HuH-7 (cell line): Measurements from ENCODE around the gene POLG.

Experiments
- DNase-seq: peaks from one replicate; pipeline ENCODE4 v3.0.0; 2011; ENCODE audit warnings: low spot score

Gene POLG

DNA sequence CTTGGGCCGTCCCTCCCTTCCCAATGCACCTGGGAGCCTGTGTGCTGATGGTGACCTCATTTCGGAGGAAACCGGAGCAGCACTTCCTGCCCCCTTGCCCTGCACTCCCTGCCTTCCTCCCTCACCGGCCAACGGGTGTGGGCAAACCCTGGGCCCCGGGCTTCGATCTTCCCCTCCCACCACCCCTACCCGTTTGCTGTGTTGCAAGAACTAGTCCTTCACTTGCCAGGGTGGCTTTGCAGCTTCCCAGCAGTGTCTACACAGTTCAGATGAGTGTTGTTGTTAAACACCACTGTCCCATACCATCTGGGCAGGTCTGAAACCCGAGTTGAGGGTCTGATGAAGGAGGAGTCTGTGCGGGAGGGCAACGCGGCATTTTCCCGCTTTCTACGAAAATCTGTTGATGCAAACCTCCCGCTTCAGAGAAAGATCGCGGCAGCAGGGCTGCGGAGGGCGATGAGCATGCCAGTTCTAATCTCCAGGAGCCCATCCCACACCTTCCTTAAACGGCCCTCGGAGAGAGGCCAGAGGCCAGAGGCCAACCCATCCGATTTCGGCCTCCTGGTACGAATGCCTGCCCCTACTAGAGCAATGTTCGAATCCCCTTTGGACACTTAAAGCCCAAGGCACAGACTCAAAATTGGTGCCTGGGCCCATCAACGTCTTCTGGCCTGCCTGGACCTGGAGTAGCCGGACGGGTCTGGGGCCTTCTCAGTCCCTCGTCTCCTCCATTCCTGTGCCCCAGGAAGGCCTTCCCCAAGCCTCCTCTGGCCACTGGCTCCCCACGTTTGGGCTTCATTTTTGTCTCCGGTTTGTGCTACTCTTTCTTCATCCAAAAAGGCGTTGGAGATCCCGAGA lies 35.7 kb upstream of the POLG start:
- DNase-seq: no peak

DNA sequence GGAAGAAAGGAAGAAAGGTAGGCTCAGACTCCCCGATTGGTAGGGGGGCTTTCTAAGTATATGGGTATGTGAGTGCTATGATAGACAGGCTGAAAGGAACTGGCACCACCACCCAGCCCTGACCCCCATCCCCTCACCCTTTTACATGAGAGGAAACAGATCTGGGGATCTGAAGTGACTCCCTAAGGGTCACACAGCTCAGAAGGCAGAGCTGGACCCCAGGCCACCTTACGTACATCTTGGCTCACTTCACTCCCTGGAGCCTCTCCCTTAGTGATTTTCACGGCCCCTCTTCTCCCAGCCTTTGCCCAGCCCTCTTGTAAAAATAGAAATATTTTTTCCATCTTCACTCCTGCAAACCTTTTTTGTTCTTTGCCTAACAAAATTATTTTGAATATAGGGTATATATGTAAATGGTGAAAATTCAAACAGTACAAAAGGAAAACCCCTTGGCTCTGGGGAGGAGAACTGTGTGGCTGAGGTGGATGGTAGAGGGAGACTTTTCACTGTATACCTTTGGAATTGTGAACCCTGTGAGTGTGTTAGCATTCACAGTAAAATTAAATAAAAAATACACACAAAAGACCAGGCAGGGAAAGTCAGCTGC lies 34.8 kb upstream of the POLG start:
- DNase-seq: no peak

DNA sequence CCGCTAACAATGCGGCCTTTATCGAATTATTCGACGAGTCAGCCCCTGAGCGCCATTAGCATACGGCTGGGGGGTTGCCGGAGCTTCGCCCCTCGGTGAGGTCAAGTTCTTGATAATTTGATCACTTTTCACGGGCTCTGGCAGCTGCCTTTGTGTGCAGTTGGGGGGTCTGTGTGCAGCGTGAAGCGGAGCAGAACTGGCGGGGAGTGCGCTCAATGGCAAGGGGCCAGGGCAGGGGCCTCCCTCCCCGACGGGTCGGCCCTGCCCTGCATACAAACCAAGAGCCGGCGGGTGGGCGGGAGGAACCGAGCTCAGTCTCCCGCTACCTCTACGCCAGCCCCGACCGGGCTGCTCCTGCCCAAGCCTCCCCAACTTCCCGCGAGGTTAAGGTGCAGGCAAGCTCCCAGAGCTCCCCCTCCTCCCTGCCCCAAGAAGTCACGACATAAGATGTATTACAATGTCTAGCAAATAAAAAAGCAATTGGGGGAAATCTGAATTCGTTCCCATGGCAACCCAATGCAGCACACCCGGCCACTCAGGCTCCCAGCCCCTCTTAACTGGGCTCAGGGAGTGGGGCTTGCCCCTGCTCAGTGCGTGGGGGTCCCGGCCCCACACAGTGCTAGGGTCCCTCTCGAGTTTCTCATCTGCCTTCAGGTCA lies 34.1 kb upstream of the POLG start:
- no peak for DNase-seq

DNA sequence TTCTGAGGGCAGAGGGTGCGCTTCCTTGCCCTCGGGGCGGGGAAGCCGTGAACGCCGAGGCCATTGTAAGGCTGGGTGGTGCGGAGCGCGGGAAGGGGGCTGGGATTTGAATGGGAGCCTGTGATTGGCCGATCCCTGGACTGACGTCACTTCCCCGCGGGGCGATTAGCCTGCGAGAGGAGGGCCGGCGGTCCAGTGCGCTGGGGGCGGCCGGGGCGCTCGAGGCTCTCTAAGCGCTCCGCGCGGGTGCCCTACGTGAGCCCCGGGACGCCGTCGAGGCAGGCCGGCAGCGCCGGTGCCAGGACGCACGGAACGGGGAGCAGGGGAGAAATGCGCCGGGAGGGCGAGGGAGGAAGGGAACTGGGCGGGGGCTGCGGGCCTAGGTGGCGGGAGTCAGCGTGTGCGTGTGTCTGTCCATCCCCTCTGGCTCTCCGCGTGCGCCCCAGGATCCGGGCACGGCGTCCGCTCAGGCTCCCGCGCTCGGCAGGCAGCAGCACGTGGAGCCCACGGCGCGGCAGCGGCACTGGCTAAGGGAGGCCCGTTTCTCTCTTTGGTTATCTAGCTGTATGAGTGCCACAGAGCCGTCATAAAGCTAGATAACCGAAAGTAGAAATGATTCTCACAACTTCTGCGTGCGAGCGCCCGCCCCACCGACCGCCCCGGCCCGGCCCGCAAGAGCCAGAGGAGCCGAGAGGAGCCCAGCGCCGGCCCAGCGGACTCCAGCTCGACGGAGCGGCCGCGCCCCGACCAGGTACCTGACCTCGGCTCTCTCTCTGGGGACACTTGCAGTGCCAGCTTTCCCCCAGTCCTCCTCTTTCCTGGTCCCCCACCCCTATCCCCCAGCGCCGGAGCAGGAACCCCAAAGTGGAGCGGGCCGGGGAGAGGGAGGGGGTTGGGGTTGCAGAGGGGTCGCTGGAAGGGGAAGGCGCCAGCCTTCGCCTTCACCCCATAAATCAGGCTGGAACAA lies 33.1 kb upstream of the POLG start:
- no peak for DNase-seq

DNA sequence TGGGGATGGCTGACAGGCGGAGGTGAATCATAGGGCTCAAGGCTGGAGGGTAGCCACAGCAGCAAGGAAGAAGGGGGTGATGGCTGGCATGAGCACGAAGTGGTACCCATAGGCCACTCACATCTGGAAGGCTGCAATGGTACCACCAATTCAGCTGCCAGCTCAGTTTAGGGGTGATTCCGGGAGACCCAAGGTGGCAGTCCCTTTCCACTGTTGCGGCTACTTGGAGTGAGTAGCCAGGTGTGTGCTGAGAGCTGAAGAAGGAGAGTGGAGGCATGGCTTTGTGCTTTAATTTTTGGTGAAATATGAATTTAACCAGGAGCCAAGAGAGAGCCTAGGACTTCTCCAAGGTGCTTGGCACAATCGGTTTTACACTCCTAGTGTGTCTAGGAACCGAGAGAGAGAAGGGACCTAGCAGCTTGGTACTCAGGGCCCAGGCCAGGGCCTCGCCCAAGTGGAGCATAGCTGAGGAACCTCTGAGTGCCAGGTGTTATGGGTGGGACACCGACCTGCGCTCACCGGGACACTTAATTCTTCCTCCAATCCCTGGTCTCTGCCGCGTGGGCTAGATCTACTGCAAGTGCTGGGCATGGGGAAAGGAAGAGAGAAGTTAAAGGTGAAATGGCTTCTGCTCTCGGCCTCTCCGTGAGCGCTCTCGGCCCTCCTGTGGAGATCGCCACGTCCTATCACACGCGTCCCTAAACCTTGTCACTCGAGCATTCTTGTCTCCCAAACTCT lies 32.2 kb upstream of the POLG start:
- DNase-seq: no peak

DNA sequence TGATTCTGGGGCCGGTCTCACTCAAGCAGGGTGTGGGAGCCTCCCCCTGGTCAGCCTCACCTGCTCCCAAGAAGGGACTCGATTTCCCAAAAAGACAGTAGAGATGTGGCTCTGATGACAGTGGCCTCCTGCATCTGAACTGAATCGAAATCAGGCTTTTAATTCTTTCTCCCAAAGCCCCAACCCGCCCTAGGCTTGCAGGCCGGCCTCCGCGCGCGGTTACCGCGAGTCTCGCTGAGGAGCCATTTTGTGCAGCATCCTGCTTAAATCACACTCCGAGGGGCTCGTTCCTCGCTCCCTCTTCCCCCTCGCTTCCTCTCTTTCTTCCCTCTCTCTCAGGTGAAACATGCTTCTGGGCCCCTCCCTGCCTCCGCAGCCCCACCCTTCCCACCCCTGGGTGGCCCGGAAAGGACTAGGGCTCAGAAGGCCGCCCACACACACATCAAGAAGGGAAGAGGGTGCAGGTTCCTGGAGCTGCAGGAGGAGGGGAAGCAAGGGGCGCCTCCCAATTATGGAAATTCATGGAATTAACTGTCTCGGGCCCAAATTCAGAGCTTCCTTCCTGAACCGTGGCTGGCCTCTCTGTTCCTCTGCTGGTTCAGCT lies 30.9 kb upstream of the POLG start:
- no peak for DNase-seq

DNA sequence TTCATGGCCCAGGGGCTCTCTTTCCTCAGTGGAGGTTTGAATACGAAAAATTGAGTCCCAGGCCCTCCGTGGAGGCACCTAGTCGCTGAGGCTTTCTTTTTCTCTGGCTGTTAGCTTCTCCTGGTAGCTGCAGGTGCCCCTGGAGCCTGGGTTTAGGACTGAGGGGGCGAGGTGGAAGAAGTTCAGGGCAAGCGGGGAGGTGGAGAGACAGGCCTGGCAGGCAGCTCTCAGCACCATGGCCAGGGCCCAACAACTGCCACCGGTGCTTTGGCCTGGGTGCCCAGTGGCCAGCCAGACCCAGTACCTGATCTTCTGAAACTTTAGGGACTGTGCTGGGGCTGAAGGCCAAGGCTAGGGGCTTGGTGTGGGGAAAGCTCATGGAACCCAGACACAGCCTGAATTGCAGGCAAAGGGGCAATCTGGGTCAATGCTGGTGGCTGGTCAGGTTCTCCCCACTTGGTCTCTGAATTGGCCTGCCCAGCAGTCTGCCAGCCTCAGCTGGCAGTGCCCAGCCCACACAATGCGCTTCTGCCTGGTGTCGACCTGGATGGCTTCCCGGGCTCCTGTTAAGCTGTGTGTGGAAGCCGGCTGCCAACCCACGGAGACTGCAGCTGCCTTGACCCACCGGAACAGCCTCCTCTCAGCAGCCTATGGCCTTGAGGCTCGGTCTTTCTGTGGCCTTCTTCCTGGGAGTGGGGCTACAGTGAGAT lies 30.3 kb upstream of the POLG start:
- no peak for DNase-seq

DNA sequence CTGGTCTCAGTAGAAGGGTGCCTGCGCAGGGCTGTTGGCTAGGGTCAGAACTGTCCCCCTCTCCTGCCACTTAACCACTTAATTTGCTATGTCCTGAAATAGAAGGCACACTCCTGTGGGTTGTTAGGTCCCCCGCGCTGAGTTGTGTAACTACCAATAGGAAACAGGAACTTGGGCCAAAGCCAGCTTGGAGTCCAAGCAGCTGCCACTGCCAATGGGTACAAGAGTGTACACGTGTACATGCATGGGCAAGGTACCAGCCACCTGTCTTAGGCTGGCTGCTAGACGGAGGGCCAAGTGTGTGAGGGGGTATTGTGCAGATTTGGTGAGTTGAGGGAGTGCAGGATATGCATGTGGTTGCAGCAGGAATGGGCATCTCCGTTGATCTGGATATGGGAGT lies 29.7 kb upstream of the POLG start:
- no peak for DNase-seq

DNA sequence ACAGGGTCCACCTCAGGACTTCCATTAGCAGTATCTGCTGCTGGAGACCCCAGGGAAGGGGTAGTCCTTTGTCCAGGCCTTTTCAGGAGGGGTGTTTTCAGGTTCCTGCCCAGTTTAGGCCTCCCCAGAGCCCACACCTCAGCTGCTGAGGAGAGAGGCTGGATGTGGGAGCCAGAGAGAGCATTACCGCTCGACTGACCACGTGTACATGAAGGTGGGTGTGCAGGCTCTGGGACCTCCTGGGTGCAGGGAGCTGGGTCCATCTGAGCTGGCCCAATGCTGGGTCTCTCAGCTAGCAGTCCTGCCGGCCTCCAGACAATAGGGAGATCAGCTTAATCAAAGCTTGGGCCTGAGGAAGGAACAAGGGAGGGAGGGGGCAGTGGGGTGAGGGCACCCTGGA lies 29.1 kb upstream of the POLG start:
- DNase-seq: no peak

DNA sequence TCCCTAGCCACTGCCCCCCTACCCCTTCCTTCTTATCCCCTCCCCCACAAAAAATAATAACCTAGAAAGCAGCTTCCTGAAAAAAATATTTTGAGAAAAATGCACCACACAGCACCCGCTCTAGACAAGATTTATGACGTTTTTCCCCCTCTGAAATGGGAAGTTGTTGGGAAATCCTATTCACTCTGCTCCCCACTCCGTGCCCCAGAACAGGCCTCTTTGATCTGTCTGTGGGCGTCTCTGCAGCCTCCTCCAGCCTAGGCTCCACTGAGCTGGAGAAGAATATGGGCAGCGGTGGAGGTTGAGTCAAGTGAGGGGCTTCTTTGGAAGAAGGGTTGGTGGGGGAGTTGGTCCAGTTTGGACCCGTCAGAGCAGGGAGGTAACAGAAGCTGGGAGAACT lies 28.5 kb upstream of the POLG start:
- no peak for DNase-seq

DNA sequence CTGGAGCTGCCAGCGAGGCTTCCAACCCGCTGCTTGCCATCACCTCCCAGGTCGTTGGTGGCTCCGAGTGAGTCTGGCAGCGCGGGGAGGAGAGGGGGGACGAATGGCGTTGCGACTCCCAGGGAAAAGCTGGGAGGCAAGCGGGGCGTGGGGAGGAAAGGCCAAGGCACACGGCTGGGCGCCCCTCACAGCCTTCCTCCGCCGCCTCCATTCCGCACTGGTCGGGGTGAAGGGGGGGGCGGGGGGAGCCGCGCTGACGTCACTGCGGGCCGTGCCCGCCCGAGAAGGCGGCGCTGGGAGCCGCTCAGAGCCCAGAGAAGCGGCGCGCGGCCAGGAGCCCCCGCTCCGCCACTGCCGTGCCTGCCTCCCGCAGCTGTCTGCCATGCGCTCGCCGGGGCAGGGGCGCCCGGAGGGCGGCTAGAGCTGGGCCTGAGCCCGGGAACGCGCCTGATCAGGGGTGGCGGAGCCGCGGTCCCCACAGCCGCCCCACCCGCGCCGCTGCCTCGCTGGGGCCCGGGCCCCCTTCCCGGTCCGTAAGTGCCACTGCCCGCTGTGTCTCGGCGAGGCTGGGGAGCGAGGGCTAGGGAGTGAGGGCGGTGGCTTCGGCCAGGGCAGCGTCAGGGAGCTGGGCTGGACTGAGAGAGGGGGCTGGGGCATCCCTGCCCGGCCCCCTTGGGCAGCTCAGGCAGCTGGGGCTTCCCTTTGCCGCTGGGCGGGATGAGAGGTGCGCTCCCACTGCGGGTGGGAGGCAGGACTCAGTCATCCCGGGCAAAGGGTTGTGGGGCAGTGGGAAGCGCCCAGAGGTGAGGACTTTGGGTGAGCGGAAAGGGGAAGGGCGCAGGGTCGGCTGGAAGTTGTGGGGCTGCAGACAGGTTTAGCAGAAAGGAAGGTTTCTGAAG lies 27.8 kb upstream of the POLG start:
- DNase-seq: no peak

DNA sequence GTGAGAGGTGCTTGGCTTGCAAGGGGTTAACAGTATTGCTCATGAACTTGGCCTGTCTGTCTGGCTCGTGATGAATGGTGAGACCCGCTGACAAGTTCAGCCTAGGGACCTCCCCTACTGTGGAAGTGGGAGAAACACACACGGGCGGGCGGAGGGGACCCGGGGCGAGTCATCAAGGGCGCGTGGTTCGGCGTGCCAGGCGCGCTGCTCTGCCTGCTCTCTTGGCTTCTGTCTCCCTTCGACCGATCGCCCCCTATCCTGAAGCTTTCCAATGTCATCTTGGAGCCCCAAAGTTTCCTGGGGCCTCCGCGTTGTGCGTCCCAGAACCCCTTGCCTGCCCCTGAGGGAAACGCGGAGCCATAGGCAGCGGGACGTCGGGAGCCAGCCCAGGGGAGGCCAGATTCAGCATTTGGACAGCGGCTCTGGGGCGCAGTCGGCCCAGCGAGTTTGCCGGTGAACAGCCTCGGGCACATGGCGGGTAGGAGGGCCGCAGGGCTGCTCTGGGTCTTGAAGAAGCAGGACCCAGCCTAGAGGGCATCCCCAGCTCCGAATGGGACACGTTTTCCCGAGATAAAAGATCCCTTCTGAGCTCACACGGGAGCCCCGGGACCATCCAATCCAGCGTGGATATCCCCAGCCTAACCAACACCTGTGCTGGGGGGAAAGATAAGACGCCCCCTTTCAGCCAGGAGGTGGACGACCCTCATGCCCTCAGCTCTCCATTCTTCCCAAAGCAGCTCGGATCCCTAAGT lies 27.0 kb upstream of the POLG start:
- peak; percentile 99 for DNase-seq

DNA sequence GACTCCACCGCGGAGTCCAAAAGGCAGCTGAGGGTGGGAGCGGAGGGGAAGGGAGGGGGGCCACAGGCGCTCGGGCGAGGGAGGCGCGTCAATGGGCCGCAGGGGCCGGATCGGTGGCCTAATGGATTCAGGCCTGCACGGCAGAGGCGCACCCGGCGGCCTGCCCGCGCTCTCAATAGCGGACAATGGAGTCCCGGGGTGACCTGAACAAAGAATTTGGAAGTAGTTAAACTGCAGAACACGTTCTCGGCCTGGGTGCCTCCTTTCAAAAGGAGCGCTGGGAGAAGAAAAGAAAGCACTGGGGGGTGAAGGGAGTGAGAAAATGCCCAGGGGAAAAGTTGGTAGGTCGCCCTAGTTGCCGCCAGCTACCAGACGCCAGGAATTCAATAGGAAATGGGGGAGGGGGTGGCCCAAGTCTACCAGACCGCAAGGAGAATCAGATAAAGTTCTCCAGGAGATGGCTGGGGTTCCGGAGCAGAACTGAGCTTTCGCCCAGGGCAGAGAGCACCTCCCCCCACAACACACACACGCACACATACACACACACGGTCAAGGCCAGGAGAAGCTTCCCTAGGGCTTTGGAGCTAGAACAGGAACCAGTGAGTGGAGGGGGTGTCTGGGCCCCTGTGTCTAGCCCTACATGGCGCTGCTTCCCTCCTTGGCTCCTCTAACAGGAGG lies 25.8 kb upstream of the POLG start:
- DNase-seq: no peak

DNA sequence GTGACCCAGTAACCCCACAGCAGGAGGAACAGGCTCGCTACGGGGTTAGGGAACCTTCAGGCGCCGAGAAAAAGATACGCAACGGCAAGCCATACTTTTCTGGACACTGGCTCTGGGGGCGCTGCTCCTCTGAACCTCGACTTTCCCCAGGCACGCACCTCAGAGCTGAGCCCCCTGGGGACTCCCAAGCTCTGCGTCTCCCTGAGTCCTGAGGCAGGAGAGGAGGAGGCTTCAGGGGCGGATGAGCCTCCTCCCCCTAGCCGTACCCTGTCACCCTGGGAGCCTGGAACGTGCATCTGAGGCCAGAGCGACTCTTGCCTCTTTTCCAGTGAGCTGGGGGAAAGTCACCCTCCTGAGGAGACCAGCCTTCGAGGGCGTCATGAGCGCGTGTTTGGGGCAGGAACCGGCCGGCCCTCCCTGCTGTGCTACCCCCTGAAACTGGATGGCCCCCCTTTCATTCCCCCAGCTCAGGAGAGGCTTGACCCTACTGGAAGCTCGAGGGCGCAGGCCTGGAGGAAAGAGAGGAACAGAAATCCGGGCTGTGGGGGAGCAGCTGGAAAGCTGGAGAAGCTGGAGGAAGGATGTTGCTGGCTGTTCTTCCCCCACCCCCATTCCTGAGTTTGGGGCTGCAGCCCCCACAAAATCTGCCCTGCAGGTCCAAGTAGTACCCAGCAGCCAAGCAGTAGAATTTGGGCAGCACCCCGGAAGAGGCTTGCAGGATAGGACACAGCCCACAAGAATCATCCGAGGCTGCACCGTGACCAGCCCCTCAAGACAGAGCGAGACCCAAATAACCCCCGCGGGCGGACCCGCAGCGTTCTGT lies 25.1 kb upstream of the POLG start:
- DNase-seq: no peak

DNA sequence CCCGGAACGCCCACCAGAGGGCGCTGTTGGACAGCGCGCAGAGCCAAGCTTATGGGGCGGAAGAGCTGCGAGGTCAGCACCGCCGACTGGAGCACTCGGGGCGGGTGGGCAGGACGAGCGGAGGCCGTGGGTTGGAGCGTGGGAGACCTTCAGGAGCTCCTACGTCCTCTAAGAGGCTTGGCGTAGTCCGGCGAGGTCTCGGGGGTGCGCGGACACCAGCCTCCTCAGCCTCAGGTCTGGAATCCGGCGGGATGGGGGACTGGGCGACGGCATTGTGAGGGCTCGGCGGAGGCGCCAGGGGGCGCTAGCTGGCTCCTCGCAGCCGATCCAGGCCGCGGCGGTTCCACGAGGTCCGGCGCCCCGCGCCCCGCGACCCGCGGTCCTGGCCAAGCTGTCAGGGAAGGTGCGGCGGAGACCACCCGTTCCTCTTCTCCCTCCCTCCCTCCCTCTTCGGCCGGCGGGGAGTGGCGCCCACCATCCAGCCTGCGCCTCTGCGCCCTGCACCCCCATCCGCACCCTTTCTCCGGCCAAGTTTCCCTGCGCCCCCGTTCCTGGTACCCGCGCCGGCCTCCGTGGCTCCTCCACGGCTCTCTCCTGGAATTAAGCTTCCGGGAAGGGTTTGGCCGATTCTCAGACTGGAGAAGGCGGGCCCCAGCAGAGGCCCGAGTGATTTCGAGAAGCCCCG lies 24.3 kb upstream of the POLG start:
- peak; percentile 97 for DNase-seq

DNA sequence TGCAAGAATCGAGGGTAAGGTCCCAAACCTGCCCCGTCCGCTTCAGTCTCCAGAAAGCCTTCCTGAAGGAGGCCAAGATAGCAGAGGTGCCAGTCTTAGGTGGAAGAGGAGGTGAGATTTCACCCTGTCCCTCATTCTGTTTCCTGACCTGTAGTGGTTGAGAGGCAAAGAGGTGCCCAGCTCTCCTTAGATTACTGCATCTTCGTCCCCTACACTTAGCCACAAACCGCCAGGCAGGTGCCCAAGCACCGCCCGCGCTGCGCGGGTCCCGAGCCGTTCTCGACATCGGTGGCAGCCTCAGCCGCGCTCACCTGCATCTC lies 23.8 kb upstream of the POLG start:
- no peak for DNase-seq
